ENCODE results near the gene TTYH1. TPM values are rescaled to one million over a fixed set of nuclear protein-coding genes. Genes with fewer than 3 reads are reported as not detected.

The TTYH1 gene
- total RNA-seq, 2 donors from 2014 or later = not detected

DNA sequence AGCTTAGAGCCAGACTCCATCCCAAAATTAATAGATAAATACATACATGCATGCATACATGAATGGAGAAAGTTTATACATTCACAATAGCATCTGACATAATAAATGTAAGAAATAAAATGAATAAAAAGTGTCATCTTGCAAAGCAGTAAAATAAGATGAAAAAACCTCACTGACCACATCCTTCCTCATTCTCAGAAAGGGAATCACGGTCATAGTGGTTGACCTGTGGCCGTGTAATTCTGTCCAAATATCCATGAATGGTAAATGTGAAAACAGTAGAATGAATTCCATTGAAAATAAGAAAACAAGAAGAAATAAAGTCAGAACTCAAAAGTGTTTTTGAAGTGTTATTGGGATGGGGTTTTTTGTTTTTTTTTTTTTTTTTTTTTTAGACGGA, 67.6 kb downstream of the TTYH1 start:
- Histone ChIP-seq H3K36me3 (no peaks in the 10 kb centered on the region), H3K4me1 (ENCODE audit: control insufficient read depth in 1 of 2, low read depth in 2 of 2) (no peaks in the 10 kb centered on the region), H3K9me3 (no peaks in the 10 kb centered on the region), H3K27ac (no peak overlapping the region), H3K27me3 (replicated peaks; ENCODE audit: insufficient read depth) (no peaks in the 10 kb centered on the region), H3K4me3 (no peak overlapping the region)
- DNase-seq (ENCODE audit: low spot score) = no peak
- ATAC-seq (ENCODE audit: insufficient number of reproducible peaks, low FRiP score, low read depth) = no peak
- TF ChIP-seq, protein P1, sequence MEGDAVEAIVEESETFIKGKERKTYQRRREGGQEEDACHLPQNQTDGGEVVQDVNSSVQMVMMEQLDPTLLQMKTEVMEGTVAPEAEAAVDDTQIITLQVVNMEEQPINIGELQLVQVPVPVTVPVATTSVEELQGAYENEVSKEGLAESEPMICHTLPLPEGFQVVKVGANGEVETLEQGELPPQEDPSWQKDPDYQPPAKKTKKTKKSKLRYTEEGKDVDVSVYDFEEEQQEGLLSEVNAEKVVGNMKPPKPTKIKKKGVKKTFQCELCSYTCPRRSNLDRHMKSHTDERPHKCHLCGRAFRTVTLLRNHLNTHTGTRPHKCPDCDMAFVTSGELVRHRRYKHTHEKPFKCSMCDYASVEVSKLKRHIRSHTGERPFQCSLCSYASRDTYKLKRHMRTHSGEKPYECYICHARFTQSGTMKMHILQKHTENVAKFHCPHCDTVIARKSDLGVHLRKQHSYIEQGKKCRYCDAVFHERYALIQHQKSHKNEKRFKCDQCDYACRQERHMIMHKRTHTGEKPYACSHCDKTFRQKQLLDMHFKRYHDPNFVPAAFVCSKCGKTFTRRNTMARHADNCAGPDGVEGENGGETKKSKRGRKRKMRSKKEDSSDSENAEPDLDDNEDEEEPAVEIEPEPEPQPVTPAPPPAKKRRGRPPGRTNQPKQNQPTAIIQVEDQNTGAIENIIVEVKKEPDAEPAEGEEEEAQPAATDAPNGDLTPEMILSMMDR (IDR thresholded peaks at IDR 0.05) = no peak

DNA sequence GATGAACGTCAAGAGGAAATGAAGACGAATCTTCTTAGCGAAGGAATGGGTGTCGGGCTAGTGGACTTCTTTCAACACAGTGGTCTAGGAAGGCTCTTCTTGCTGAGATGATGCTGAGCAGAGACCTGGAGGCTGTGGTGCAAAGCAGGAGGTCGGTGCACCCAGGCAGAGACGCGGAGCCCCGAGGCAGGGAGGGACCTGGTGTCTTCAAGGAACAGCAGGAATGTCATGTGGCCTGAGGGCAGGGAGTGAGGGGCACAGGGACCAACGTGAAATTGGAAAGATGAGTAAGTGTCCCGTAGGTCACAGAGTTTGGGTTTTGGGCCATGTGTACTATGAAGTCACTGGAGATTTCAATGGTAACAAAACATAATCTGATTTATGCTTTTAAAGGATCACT, 69.2 kb downstream of the TTYH1 start:
- ATAC-seq (ENCODE audit: insufficient number of reproducible peaks, low FRiP score, low read depth) (no peak), DNase-seq (ENCODE audit: low spot score) (no peak)
- TF ChIP-seq, protein P1 (IDR thresholded peaks at IDR 0.05) = no peak
- Histone ChIP-seq H3K27me3 (replicated peaks; ENCODE audit: insufficient read depth) (no peaks in the 10 kb centered on the region), H3K4me3 (no peak overlapping the region), H3K36me3 (no peaks in the 10 kb centered on the region), H3K9me3 (no peaks in the 10 kb centered on the region), H3K27ac (no peak overlapping the region), H3K4me1 (ENCODE audit: control insufficient read depth in 1 of 2, low read depth in 2 of 2) (no peaks in the 10 kb centered on the region)

GRCh38 chr19:54485851-54486250, 70.6 kb downstream of the TTYH1 start:
- DNase-seq (ENCODE audit: low spot score) (no peak), ATAC-seq (ENCODE audit: insufficient number of reproducible peaks, low FRiP score, low read depth) (no peak)
- no peaks in the 10 kb centered on the region for H3K36me3 ChIP-seq
- H3K27ac ChIP-seq = no peak overlapping the region
- H3K4me3 ChIP-seq = no peak overlapping the region
- no peaks in the 10 kb centered on the region for H3K27me3 ChIP-seq (replicated peaks; ENCODE audit: insufficient read depth)
- no peaks in the 10 kb centered on the region for H3K4me1 ChIP-seq (ENCODE audit: control insufficient read depth in 1 of 2, low read depth in 2 of 2)
- no peaks in the 10 kb centered on the region for H3K9me3 ChIP-seq
- TF ChIP-seq, protein P1 (IDR thresholded peaks at IDR 0.05) = no peak

Other genes with a start within 250 kb of the TTYH1 start
- 1 to 10 TPM in 1 of 2 donors, under 1 TPM in 1; 0.41 to 7.8 TPM for gene TMC4, start 242.3 kb upstream of the TTYH1 start, total RNA-seq
- gene MBOAT7, start 225.9 kb upstream of the TTYH1 start, total RNA-seq = 10 to 100 TPM; 46.0 to 61.1 TPM
- gene TSEN34, start 224.2 kb upstream of the TTYH1 start, total RNA-seq = 10 to 100 TPM; 38.5 to 60.7 TPM
- gene RPS9, start 214.6 kb upstream of the TTYH1 start, total RNA-seq = 1,000 to 10,000 TPM; 1,017 to 1,395 TPM
- 10 to 100 TPM; 21.9 to 71.5 TPM for gene LILRB3, start 192.5 kb upstream of the TTYH1 start, total RNA-seq
- gene LILRA6, start 172.7 kb upstream of the TTYH1 start, total RNA-seq = 1 to 10 TPM; 4.6 to 5.2 TPM
- 10 to 100 TPM; 17.6 to 60.4 TPM for gene LILRB5, start 158.2 kb upstream of the TTYH1 start, total RNA-seq
- gene LILRB2, start 134.4 kb upstream of the TTYH1 start, total RNA-seq = 10 to 100 TPM; 11.1 to 13.7 TPM
- 10 to 100 TPM in 1 of 2 donors, 1 to 10 TPM in 1; 9.6 to 12.2 TPM for gene LILRA5, start 102.3 kb upstream of the TTYH1 start, total RNA-seq
- gene LILRA4, start 76.3 kb upstream of the TTYH1 start, total RNA-seq = not detected
- gene LAIR1, start 50.5 kb upstream of the TTYH1 start, total RNA-seq = 10 to 100 TPM; 31.2 to 64.7 TPM
- gene LENG8, start 33.7 kb downstream of the TTYH1 start, total RNA-seq = 100 to 1,000 TPM; 282 to 305 TPM
- 10 to 100 TPM in 1 of 2 donors, 1 to 10 TPM in 1; 8.5 to 14.4 TPM for gene LENG9, start 48.3 kb downstream of the TTYH1 start, total RNA-seq
- gene CDC42EP5, start 57.8 kb downstream of the TTYH1 start, total RNA-seq = 10 to 100 TPM; 41.2 to 55.9 TPM
- gene LAIR2, start 87.4 kb downstream of the TTYH1 start, total RNA-seq = not detected
- 1 to 10 TPM in 1 of 2 donors, under 1 TPM in 1; 0.68 to 3.1 TPM for gene LILRA2, start 158.3 kb downstream of the TTYH1 start, total RNA-seq
- gene LILRA1, start 178.2 kb downstream of the TTYH1 start, total RNA-seq = 1 to 10 TPM; 2.7 to 3.0 TPM
- gene LILRB1, start 215.0 kb downstream of the TTYH1 start, total RNA-seq = 10 to 100 TPM in 1 of 2 donors, 1 to 10 TPM in 1; 7.9 to 10.0 TPM
- 10 to 100 TPM in 1 of 2 donors, 1 to 10 TPM in 1; 8.5 to 22.5 TPM for gene LILRB4, start 247.5 kb downstream of the TTYH1 start, total RNA-seq

All from thoracic aorta (tissue), 2 donors.